Stimulated activated CD4-positive, alpha-beta T cell treated with anti-CD3 and anti-CD28 coated beads, Interleukin-4, amount 100 ng/mL, for 1 hour (primary cell): ENCODE data around the gene RPS16.

Source experiments
- DNase-seq: peaks from one replicate; pipeline ENCODE4 v3.0.0-alpha.2; 2020

RPS16 gene

GRCh38 chr19:39417463-39418181, 18.1 kb downstream of the RPS16 start:
- no peak for DNase-seq

DNA sequence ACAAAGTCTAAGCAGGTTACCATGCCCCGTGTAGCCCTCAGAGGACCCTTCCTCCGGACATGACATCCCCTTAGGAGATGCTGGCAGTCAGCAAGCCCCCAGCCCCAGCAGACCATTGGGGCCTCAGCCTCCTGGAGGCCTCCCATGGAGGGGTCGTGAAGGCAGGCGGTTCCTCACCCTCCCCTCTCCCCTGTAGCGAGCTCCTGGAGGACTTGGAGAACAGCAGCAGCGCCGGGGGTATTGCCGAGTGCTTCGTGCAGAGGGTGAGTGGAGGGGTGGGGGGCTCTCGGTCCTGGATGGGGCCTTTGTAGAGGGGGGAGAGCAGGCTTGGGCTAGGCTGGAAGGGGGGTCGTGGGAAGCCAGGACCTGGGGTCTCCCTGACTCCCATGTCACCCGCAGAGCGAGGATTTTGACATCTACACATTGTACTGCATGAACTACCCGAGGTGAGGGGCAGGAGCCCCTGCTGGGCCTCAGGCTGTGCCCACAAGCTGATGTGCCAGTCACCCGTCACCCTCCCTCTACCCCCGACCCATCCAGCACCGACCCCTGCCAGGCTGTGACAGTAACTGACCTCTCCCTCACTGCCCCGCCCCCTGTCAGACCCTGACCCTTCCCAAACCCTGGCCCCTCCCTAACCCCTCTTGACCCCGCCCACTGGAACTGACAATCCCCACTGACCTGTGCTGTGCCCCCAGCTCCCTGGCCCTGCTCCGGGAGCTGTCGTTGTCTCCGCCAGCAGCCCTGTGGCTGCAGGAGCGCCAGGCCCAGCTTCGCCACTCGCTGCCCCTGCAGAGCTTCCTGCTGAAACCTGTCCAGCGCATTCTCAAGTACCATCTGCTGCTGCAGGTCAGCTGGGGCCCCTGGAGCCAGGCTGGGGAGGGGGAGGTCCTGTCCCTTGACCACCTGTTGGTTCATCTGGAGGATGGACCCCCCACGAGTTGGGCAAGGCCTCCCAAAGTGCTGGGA, 19.3 kb downstream of the RPS16 start:
- DNase-seq: no peak

GRCh38 chr19:39415111-39416046, 20.4 kb downstream of the RPS16 start:
- no peak for DNase-seq

DNA sequence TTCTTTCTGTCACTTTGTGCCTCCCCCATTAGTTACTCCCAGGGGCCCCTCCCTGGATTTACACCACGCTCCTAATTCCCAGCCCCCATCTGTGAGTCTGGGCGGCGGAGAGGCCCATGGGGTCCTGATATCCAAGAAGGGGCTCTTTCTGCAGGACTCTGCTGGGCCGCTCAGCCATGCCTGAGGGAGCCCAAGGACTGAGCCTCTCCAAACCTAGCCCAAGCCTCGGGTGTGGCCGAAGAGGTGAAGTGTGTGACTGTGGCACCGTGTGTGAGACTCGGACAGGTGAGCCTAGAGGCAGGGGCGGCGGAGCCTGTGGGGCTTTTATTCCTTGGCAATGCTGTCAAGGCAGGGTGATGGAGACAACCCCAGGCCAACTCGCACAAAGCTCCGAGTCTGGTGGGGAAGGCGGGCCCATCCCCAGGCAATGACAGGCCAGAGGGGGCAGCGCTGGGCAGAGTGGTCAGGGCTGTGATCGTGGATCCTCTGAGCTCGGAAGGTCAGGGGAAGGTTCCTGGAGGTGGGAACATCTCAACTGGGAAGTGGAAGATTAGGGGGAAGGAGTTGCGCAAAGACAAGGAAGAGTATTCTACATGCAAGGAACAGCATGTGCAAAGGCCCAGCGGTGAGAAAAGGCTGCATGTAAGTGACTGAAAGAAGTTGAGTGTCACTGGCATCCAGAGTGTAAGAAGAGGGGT, 21.7 kb downstream of the RPS16 start:
- no peak for DNase-seq

- DNase-seq: no peak
Measured at GRCh38 chr19:39413272-39413910, 22.4 kb downstream of the RPS16 start.

GRCh38 chr19:39412867-39413271, 22.9 kb downstream of the RPS16 start:
- no peak for DNase-seq

DNA sequence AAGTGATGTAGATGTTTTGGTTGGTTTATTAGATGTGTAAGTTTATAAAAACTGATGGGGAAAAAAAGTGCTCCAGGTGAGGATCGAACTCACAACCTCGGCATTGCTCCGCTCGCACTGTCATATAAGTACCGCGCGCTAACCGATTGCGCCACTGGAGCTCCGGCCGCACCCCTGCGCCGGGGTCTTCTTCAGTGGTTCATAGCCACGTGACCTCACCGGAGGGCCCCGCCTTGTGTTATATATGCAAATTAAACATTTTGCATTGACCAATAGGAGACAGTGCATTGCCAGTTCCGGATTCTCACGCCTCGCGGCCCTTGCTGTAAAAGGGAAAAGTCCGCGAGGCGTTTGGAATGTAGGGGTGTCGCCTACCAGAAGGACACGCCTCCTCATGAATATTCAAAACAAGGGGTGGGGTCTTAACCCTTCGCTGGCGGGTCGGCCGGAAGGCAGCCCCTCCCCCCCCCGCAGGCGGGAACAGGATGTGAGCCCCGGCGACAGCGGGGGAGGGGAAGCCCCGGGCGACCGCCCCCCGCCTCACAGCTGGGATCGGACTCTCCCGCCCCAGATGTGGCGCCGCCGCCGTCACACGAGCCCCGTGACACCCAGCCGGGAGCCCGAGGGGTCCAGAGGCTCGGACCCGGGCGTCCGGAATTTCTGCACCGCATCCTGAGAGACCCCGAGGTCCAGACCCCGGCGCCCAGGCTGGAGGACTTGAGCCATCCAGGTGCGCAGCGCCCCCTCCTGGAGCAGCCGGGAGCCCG, 23.5 kb downstream of the RPS16 start, which contains the start of gene PLEKHG2:
PLEKHG2 (plus strand) TSS at position 570 of the 767 bp plus-strand sequence. CDS start 1,418 bp downstream, outside the sequence.
- DNase-seq: peak; percentile 95

GRCh38 chr19:39411832-39412099, 24.0 kb downstream of the RPS16 start:
- peak; percentile 89 for DNase-seq

DNA sequence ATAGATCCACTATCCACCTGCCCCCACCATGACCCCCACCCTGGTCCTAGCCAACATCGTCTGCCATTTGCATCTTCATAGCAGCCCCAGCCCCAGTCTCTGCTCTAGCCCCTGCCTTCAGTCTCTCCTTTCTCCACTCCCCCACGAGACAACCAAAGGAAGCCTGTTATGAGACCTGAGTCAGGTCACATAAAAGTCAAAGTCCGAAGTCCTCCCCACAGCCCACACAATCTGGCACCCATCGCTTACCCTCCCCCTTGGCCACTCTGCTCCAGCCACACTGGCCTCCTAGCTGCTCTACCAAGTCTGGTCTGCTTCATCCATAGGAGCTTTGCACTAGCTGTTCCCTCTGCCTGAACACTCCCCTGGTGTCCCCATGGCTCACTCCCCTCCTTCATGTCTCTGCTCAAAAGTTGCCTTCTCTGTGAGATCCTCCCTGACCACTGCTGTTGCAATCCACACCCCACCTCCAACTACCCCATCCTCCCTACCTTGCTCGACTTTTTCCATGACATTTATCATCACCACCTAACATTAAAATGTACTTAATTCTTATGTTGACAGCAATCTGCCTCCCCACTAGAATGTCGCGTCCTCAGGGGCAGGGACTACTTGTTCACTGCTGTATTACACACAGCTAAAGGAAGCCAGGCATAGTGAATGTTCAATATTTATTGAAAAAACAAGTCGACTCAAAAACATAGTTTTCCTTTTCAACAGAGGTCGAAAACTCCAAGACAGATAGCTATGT, 24.5 kb downstream of the RPS16 start:
- DNase-seq: no peak

DNA sequence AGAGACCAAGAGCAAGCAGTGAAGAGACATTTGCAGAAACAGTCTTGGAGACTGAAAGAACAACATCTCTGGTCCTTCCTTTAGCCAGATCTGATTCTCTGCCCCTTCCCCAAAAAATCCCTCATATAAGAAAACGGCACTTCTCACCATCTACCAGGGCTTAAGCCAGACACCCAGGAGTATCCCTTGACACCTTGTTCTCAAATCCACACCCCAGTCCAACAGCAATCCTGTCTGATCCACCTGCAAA, 25.0 kb downstream of the RPS16 start:
- DNase-seq: no peak

DNA sequence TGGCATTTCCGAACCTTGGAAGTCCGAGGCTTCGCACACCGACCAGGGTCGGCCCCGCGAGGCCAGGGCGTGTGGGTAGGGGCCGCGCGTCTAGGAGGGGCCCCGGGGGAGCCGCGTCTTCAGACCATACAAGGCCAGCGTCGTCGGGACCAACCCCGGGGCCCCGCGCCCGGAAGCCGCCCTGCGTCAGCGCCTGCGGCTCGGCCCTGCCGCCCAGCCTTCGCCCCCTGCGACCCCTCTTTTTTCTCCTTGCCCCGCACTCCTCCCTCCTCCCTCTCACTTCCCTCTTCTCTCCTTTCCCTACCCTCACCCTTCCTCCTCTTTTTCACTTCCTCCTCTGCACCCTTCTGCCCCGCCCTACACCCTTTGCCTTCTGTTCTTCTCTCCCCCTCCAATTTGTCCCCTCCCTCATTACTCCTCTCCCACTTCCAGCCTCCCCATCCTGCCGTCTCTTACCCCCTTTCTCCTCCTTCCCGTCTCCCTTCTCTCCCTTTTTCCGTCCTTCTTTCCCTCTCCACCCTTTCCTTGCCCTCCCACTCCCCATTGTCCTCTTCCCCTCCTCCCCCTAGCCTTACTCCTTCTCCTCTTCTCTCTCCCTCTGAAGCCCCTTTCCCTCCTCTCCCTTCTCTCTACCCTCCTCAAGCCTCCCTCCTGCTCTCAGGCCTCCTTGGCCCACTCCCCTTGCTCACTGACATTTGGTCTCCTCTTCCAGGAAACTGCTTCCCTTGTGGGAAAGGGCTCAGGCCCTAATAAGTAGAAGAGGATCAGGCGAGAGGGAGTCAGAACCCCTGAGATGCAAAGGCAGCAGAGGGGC, 25.5 kb downstream of the RPS16 start:
- DNase-seq: peak; percentile 64

GRCh38 chr19:39409208-39410016, 26.3 kb downstream of the RPS16 start:
- DNase-seq: peak; percentile 76

GRCh38 chr19:39408392-39409207, 27.1 kb downstream of the RPS16 start:
- DNase-seq: no peak

GRCh38 chr19:39407660-39408391, 27.9 kb downstream of the RPS16 start:
- DNase-seq: peak; percentile 57

DNA sequence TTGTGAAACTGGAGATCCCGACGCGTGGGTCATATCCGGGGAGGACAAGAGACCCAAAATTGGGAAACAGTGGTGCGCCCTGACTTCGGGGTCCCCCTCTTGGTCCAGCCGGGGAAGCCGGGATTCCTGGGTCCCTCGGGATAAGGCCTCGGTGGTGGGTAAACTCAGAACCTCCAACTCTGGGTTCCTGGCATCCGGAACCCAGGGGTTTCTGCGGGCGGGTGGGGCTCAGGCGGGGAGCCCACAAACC, 28.4 kb downstream of the RPS16 start:
- DNase-seq: no peak

DNA sequence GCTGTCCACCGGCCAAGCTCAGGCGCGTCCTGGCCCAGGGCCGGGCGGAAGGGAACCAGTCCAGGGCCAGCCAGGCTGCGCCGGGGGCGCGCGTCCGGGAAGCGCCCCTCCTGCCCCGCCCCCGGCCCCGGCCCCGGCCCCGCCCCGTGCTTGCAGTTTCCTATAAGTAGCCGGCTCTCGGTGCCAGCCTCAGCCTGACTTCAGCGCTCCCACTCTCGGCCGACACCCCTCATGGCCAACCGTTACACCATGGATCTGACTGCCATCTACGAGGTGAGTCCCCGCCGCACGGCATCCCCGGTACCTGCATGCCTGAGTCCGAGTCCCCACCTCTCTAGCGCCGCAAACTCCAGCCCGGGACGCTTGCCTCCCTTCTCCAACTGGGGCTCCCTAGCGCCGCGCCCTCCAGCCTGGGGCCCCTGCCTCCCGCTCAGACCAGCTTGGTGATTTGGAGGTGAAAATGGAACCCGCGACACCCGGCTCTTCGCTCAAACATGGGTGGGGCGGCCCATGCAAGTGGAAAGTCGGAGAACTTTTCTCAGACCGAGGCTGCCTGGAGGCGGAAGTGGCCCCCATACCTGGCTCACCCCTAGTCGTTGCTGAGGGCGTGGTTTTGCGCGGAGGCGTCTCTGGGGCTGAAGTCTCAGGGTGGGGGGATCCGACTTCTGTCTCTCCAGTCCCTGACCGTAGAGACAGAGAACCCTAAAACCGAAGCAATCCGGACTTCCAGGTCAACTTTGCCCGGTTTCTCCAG, 28.9 kb downstream of the RPS16 start, which contains the start of gene ZFP36:
ZFP36 (plus strand) TSS at position 192 of the 754 bp plus-strand sequence; CDS start at position 250, 58 bp downstream.
- peak; percentile 84 for DNase-seq
